Glomerular visceral epithelial cell (primary cell): Measurements from ENCODE around the gene LAMC1.
"Not testable (repeated sequence)": the region's sequence is repeated elsewhere in the genome, so short reads cannot be mapped to it uniquely, and the experiment has no call there.

Experiments used
- DNase-seq: peaks from one replicate; pipeline ENCODE4 v3.0.0-alpha.2; 2016; ENCODE audit errors: extremely low spot score

LAMC1 gene

GRCh38 chr1:183148599-183148998 lies 125.4 kb downstream of the LAMC1 start:
- peak; percentile 47 for DNase-seq

- DNase-seq = no peak
Observed at GRCh38 chr1:183149273-183149672, 126.1 kb downstream of the LAMC1 start.

GRCh38 chr1:183150032-183150431 lies 126.8 kb downstream of the LAMC1 start:
- DNase-seq = not testable (repeated sequence)

GRCh38 chr1:183150445-183150844 lies 127.2 kb downstream of the LAMC1 start:
- no peak for DNase-seq

GRCh38 chr1:183152180-183152579 lies 129.0 kb downstream of the LAMC1 start:
- no peak for DNase-seq

- DNase-seq = no peak
Observed at GRCh38 chr1:183155939-183156338, 132.7 kb downstream of the LAMC1 start.

- peak; percentile 87 for DNase-seq
Observed at GRCh38 chr1:183159960-183160359, 136.7 kb downstream of the LAMC1 start.

- no peak for DNase-seq
Observed at GRCh38 chr1:183161391-183161790, 138.2 kb downstream of the LAMC1 start.

GRCh38 chr1:183163316-183163715 lies 140.1 kb downstream of the LAMC1 start:
- DNase-seq = peak; percentile 91

- DNase-seq = peak; percentile 98
Observed at GRCh38 chr1:183164340-183164739, 141.1 kb downstream of the LAMC1 start.

GRCh38 chr1:183164963-183165362 lies 141.7 kb downstream of the LAMC1 start:
- DNase-seq = peak; percentile 88

- peak; percentile 63 for DNase-seq
Observed at GRCh38 chr1:183165456-183165855, 142.2 kb downstream of the LAMC1 start.

GRCh38 chr1:183166454-183166853 lies 143.2 kb downstream of the LAMC1 start:
- DNase-seq = no peak

- no peak for DNase-seq
Observed at GRCh38 chr1:183167676-183168075, 144.5 kb downstream of the LAMC1 start.

GRCh38 chr1:183168308-183168707 lies 145.1 kb downstream of the LAMC1 start:
- no peak for DNase-seq

GRCh38 chr1:183173828-183174227 lies 150.6 kb downstream of the LAMC1 start:
- no peak for DNase-seq

- DNase-seq = no peak
Observed at GRCh38 chr1:183175631-183176030, 152.4 kb downstream of the LAMC1 start.

GRCh38 chr1:183178545-183178944 lies 155.3 kb downstream of the LAMC1 start:
- no peak for DNase-seq

GRCh38 chr1:183179033-183179432 lies 155.8 kb downstream of the LAMC1 start:
- DNase-seq = no peak

GRCh38 chr1:183180218-183180617 lies 157.0 kb downstream of the LAMC1 start:
- peak; percentile 96 for DNase-seq

GRCh38 chr1:183180634-183181056 lies 157.4 kb downstream of the LAMC1 start:
- DNase-seq = peak; percentile 94

- peak; percentile 82 for DNase-seq
Observed at GRCh38 chr1:183185941-183186490, 162.8 kb downstream of the LAMC1 start, which contains the start of gene LAMC2. Gene LAMC2, plus strand, starts transcription at chr1:183186264. Its CDS starts 89 bp downstream, at chr1:183186353.

- no peak for DNase-seq
Observed at GRCh38 chr1:183186841-183187240, 163.6 kb downstream of the LAMC1 start.

- DNase-seq = no peak
Observed at GRCh38 chr1:183188240-183188639, 165.0 kb downstream of the LAMC1 start.
